SK-N-SH (cell line): ENCODE data around the gene SCN4A. TPM values are rescaled to one million over a fixed set of nuclear protein-coding genes. Genes with fewer than 3 reads are reported as not detected.
"Not testable (repeated sequence)": the region's sequence is repeated elsewhere in the genome, so short reads cannot be mapped to it uniquely, and the experiment has no call there.

Experiments
- CTCF ChIA-PET: fragments of 300-600, 350-600 bp; formaldehyde crosslinking; extraction: SDS; loops from one replicate; lab custom pipeline; 2021; lab: Yijun Ruan, JAX
- POLR2A ChIA-PET: fragments of 350-600 bp; sonication (Branson Sonifier 250); formaldehyde crosslinking; extraction: SDS; loops from one replicate; lab custom pipeline; 2020; ENCODE audit warnings: antibody characterized with exemption, inconsistent platforms; lab: Yijun Ruan, JAX
- DNase-seq: peaks from one replicate; pipeline ENCODE4 v3.0.0; 2012
- H2AFZ ChIP-seq: fragments of 200-600 bp; sonication (generic); 2 replicates; pipeline ENCODE4 v1.8.1; 2016; ENCODE audit warnings: antibody characterized with exemption, mild to moderate bottlenecking, low read depth
- H3F3A ChIP-seq: fragments of 200-600 bp; sonication (generic); replicated peaks from 2 replicates; pipeline ENCODE3; 2016; ENCODE audit warnings: antibody characterized with exemption, mild to moderate bottlenecking; ENCODE audit not compliant: insufficient read depth
- H3K27ac ChIP-seq, 2 experiments: fragments of 200-500 bp in 1 of 2; fragments of 200-600 bp in 1 of 2; sonication (Bioruptor generic) in 1 of 2; sonication (generic), shearing (Covaris generic) in 1 of 2; 2 replicates each; pipeline versions ENCODE4 v1.5.1 to v1.6.1; 2014 to 2016; ENCODE audit warnings: low read depth in 2 of 2, inconsistent platforms in 1 of 2, low read length in 1 of 2, mild to moderate bottlenecking in 1 of 2, mixed read lengths in 1 of 2
- H3K27me3 ChIP-seq: fragments of 200-600 bp; sonication (generic), shearing (Covaris generic); 2 replicates; pipeline ENCODE4 v1.6.1; 2016; ENCODE audit warnings: mixed run types; ENCODE audit not compliant: insufficient read depth
- H3K36me3 ChIP-seq, 2 experiments: fragments of 200-500 bp in 1 of 2; fragments of 200-600 bp in 1 of 2; sonication (Bioruptor generic) in 1 of 2; sonication (generic) in 1 of 2; replicated peaks in 1 of 2; 2 replicates each; pipeline versions ENCODE3 to v1.5.1; 2014 to 2016; ENCODE audit warnings: low read length in 1 of 2, mild to moderate bottlenecking in 1 of 2; ENCODE audit not compliant: insufficient read depth in 2 of 2, control insufficient read depth in 1 of 2
- H3K4me1 ChIP-seq, 2 experiments: fragments of 200-500 bp in 1 of 2; fragments of 200-600 bp in 1 of 2; sonication (Bioruptor generic) in 1 of 2; sonication (generic), shearing (Covaris generic) in 1 of 2; 2 replicates each; pipeline versions ENCODE4 v1.5.1 to v1.6.1; 2014 to 2016; ENCODE audit warnings: low read depth in 1 of 2, low read length in 1 of 2, mixed run types in 1 of 2; ENCODE audit not compliant: insufficient read depth in 2 of 2, control insufficient read depth in 1 of 2
- H3K4me2 ChIP-seq: fragments of 200-600 bp; sonication (generic), shearing (Covaris generic); 2 replicates; pipeline ENCODE4 v1.6.1; 2017; ENCODE audit warnings: mixed run types
- H3K4me3 ChIP-seq, 2 experiments: fragments of 200-500 bp in 1 of 2; fragments of 200-600 bp in 1 of 2; sonication (Bioruptor generic) in 1 of 2; sonication (generic), shearing (Covaris generic) in 1 of 2; 2 replicates each; pipeline versions ENCODE4 v1.5.1 to v1.8.1; 2014 to 2016; ENCODE audit warnings: low read depth in 2 of 2, inconsistent platforms in 1 of 2, low read length in 1 of 2, mild to moderate bottlenecking in 1 of 2, mixed read lengths in 1 of 2, moderate library complexity in 1 of 2
- H3K79me2 ChIP-seq: fragments of 200-600 bp; sonication (generic); 2 replicates; pipeline ENCODE4 v1.8.1; 2017; ENCODE audit warnings: mild to moderate bottlenecking; ENCODE audit not compliant: insufficient read depth
- H3K9ac ChIP-seq: fragments of 200-600 bp; sonication (generic); 2 replicates; pipeline ENCODE4 v1.6.1; 2017; ENCODE audit warnings: mixed run types
- H3K9me2 ChIP-seq: fragments of 200-600 bp; sonication (generic); 2 replicates; pipeline ENCODE4 v1.6.1; 2017; ENCODE audit warnings: mixed run types
- H3K9me3 ChIP-seq: fragments of 200-600 bp; sonication (generic); 2 replicates; pipeline ENCODE4 v1.6.1; 2017; ENCODE audit warnings: mixed run types, mild to moderate bottlenecking, moderate library complexity
- H4K20me1 ChIP-seq: fragments of 200-600 bp; sonication (generic); 2 replicates; pipeline ENCODE4 v1.6.1; 2017; ENCODE audit warnings: mild to moderate bottlenecking, mixed run types; ENCODE audit not compliant: insufficient read depth
- ELF1 ChIP-seq: IDR thresholded peaks from 2 replicates; pipeline ENCODE4 v1.4.0; 2012
- EZH2phosphoT487 ChIP-seq: fragments of 200-600 bp; sonication (generic); IDR thresholded peaks from 2 replicates; pipeline ENCODE4 v1.6.1; 2017; ENCODE audit warnings: low read depth, mixed run types, mild to moderate bottlenecking, antibody characterized with exemption, moderate library complexity, borderline replicate concordance
- FOXM1 ChIP-seq: IDR thresholded peaks from 2 replicates; pipeline ENCODE4 v1.4.0; 2012; ENCODE audit warnings: low read depth, mild to moderate bottlenecking
- GABPA ChIP-seq: IDR thresholded peaks from 2 replicates; pipeline ENCODE4 v1.4.0; 2012; ENCODE audit warnings: low read depth, mild to moderate bottlenecking
- MEF2A ChIP-seq: IDR thresholded peaks from 2 replicates; pipeline ENCODE4 v1.4.0; 2012; ENCODE audit warnings: low read depth, borderline replicate concordance
- NFIC ChIP-seq: IDR thresholded peaks from 2 replicates; pipeline ENCODE4 v1.4.0; 2012; ENCODE audit warnings: borderline replicate concordance
- POLR2AphosphoS5 ChIP-seq: IDR thresholded peaks from 2 replicates; pipeline ENCODE4 v1.6.1; 2012; ENCODE audit warnings: low read depth, low read length
- RFX5 ChIP-seq: IDR thresholded peaks from 2 replicates; pipeline ENCODE4 v1.6.1; 2012; ENCODE audit warnings: mild to moderate bottlenecking, improper control_type of control experiment, low read length
- RXRA ChIP-seq: IDR thresholded peaks from 2 replicates; pipeline ENCODE4 v1.4.0; 2012; ENCODE audit warnings: low read depth, mild to moderate bottlenecking, borderline replicate concordance
- SIN3A ChIP-seq: IDR thresholded peaks from 2 replicates; pipeline ENCODE4 v1.6.1; 2012; ENCODE audit warnings: low read depth, mild to moderate bottlenecking, low read length, moderate library complexity, borderline replicate concordance
- SMC3 ChIP-seq: IDR thresholded peaks from 2 replicates; pipeline ENCODE4 v1.6.1; 2012; ENCODE audit warnings: low read depth, low read length, improper control_type of control experiment
- TEAD4 ChIP-seq: IDR thresholded peaks from 2 replicates; pipeline ENCODE4 v1.4.0; 2012; ENCODE audit warnings: mild to moderate bottlenecking, borderline replicate concordance; ENCODE audit not compliant: insufficient read depth
- WGBS: methylation state at CpG from one replicate; pipeline ENCODE4 v1.1.6; 2017; ENCODE audit warnings: low lambda C conversion rate; 5-methylcytosine and 5-hydroxymethylcytosine counted together
- polyA plus RNA-seq, 3 experiments: library from polyadenylated mRNA; depleted of rRNA; stranded (reverse); fragments of >200 nt; gene quantifications; 2 replicates each; pipeline ENCODE4 v1.2.3, GENCODE V29; 2012
- TF ChIP-seq, protein P1 (sequence below): fragments of 150-350 bp; IDR thresholded peaks from 2 replicates; pipeline ENCODE4 v1.6.1; 2016; ENCODE audit warnings: mild to moderate bottlenecking, low read depth, low read length
- TF ChIP-seq, protein P2 (sequence below): IDR thresholded peaks from 2 replicates; pipeline ENCODE4 v1.4.0; 2012; ENCODE audit warnings: low read depth
- TF ChIP-seq, protein P3 (sequence below): IDR thresholded peaks from 2 replicates; pipeline ENCODE4 v1.4.0; 2012; ENCODE audit warnings: low read depth, borderline replicate concordance

The SCN4A gene
- polyA plus RNA-seq, 1 of the 3 experiments (the other 2 are of a cell fraction) = not detected

DNA sequence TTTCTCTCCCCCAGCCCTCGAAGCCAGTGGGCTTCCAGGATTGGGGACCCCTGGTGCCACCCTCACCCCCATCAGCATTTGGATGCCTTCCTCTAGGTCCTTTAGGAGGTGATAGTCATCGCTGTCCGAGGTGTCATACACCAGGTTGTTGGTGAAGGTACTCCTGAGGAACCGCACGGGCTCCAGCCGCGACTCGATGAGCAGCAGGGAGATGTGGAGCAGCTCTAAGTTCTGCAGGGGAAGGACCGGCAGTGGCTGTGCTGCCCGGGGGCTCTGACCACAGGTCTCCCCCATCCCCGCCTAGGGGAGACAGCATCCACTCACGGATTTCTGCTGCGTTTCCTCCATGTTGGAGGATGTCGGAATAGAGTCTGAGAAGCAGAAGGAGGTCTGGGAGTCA lies 62.6 kb downstream of the SCN4A start:
- Histone ChIP-seq H3K9me3 (no peaks in the 10 kb centered on the region), H3F3A (no peaks in the 10 kb centered on the region), H3K4me1 (no peaks in the 10 kb centered on the region; a peak in 1 of 4 replicates), H3K4me3 (no peak overlapping the region), H3K27ac (no peak overlapping the region), H4K20me1 (no peaks in the 10 kb centered on the region), H2AFZ (no peak overlapping the region), H3K9me2 (no peaks in the 10 kb centered on the region), H3K79me2 (no peaks in the 10 kb centered on the region), H3K27me3 (peaks cover 32% of the 10 kb centered on the region), H3K4me2 (no peak overlapping the region), H3K36me3 (no peaks in the 10 kb centered on the region)
- DNase-seq = no peak
- POLR2A ChIA-PET = no interaction called here
- 37% methylated on average over 8 of the region's 14 CpGs for WGBS
- CTCF ChIA-PET = interaction anchor here (0.8 to 4.6 kb wide), 18 partner anchors 10 to 372 kb away, joined by 3 to 88 read pairs (median 14); no protein-coding TSS in a partner anchor
- TF ChIP-seq RFX5 = no peak
- TF ChIP-seq EZH2phosphoT487 = no peak
- TF ChIP-seq, protein P1, sequence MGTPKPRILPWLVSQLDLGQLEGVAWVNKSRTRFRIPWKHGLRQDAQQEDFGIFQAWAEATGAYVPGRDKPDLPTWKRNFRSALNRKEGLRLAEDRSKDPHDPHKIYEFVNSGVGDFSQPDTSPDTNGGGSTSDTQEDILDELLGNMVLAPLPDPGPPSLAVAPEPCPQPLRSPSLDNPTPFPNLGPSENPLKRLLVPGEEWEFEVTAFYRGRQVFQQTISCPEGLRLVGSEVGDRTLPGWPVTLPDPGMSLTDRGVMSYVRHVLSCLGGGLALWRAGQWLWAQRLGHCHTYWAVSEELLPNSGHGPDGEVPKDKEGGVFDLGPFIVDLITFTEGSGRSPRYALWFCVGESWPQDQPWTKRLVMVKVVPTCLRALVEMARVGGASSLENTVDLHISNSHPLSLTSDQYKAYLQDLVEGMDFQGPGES = no peak
- TF ChIP-seq, protein P2, sequence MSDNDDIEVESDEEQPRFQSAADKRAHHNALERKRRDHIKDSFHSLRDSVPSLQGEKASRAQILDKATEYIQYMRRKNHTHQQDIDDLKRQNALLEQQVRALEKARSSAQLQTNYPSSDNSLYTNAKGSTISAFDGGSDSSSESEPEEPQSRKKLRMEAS = no peak
- TF ChIP-seq POLR2AphosphoS5 = no peak
- no peak for TF ChIP-seq NFIC
- TF ChIP-seq SMC3 = no peak
- TF ChIP-seq RXRA = no peak
- TF ChIP-seq ELF1 = no peak
- TF ChIP-seq, protein P3, sequence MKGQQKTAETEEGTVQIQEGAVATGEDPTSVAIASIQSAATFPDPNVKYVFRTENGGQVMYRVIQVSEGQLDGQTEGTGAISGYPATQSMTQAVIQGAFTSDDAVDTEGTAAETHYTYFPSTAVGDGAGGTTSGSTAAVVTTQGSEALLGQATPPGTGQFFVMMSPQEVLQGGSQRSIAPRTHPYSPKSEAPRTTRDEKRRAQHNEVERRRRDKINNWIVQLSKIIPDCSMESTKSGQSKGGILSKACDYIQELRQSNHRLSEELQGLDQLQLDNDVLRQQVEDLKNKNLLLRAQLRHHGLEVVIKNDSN = no peak
- no peak for TF ChIP-seq FOXM1
- no peak for TF ChIP-seq SIN3A
- TF ChIP-seq MEF2A = no peak
- no peak for TF ChIP-seq TEAD4
- TF ChIP-seq GABPA = no peak
- TF ChIP-seq, all 33 proteins: peak for 0
- H3K9ac ChIP-seq = no peak overlapping the region

DNA sequence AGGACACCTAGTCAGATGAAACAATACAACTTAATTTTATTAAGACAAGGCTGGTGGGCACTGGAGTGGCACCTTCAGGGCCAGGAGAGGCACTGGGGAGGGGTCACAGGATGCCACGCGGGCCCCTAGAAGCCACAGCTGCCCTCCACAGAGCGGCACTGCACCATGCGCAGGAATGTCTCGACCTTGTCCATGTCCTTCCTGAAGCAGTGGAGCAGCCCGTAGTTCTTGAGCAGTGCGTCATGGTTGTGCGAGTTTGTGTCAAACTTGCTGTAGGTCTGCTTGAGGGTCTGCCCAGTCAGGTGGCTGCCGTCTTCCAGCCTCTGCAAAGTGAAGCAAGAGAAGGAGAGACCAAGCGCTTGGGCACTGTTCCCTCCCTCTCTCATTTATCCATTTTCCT lies 63.1 kb downstream of the SCN4A start:
- H3K79me2 ChIP-seq, H3K27ac ChIP-seq, H3K4me3 ChIP-seq, H4K20me1 ChIP-seq, H3K4me2 ChIP-seq, H3K4me1 ChIP-seq, H3K9me3 ChIP-seq, POLR2A ChIA-PET, H3K9me2 ChIP-seq, H2AFZ ChIP-seq, H3F3A ChIP-seq, H3K9ac ChIP-seq, DNase-seq, H3K36me3 ChIP-seq: not testable (repeated sequence)
- WGBS = 80% methylated on average over 9 of the region's 10 CpGs
- CTCF ChIA-PET = interaction anchor here (2.9 to 4.6 kb wide), 5 partner anchors 10 to 224 kb away, joined by 12 to 88 read pairs (median 17); no protein-coding TSS in a partner anchor
- peaks cover 32% of the 10 kb centered on the region for H3K27me3 ChIP-seq
